LNCaP clone FGC (cell line): ENCODE data around the gene ALDOA.

Source experiments
- DNase-seq: peaks from one replicate; pipeline ENCODE4 v3.0.0-alpha.2; 2011; ENCODE audit warnings: low read depth
- H3K4me3 ChIP-seq: 2 replicates; pipeline ENCODE4 v1.5.1; 2011; ENCODE audit warnings: mild to moderate bottlenecking, low read depth, low read length, control low read depth
- TF ChIP-seq, protein P1 (sequence below): IDR thresholded peaks from 2 replicates; pipeline ENCODE4 v1.5.1; 2012; ENCODE audit warnings: mild to moderate bottlenecking; ENCODE audit not compliant: control insufficient read depth, insufficient read depth; ENCODE audit errors: extremely low read depth

Gene ALDOA

DNA sequence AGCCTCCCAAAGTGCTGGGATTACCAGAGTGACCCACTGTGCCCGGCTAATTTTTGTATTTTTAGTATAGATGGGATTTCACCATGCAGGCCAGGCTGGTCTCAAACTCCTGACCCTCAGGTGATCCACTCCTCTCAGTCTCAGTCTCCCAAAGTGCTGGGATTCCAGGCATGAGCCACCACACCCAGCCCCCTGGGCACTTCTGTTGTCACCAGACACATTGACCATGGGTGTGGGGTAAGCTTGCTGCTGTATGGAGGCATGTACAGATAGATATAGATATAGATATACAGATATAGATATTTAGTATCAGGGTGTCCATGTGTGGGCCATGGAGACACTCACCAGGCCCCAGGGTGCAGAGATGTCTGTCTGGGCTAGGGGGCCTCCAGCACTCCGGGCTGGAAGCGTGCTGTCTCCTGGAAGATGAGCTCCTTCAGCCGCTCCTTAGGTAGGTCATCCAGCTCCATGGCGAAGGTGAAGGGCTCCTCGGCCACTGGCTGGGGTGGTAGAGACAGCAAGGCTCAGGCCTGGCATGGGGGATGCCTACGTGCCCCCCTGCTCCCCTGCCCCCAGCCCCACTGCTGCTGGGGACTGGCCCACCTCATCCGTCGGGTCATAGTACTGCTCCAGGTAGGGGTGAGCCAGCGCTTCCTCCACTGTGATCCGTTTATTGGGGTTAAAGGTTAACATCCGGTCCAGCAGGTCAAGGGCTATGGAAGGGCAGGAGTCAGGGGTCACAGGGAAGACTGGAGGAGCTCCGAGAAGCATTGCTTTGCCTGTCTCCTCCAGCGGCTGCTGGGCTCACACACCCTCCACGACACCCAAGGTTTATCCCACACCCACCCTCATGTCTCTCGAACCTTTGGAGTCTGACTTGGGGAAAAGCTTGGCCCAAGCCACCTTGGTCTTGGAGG lies 51.0 kb downstream of the ALDOA start:
- TF ChIP-seq, protein P1, sequence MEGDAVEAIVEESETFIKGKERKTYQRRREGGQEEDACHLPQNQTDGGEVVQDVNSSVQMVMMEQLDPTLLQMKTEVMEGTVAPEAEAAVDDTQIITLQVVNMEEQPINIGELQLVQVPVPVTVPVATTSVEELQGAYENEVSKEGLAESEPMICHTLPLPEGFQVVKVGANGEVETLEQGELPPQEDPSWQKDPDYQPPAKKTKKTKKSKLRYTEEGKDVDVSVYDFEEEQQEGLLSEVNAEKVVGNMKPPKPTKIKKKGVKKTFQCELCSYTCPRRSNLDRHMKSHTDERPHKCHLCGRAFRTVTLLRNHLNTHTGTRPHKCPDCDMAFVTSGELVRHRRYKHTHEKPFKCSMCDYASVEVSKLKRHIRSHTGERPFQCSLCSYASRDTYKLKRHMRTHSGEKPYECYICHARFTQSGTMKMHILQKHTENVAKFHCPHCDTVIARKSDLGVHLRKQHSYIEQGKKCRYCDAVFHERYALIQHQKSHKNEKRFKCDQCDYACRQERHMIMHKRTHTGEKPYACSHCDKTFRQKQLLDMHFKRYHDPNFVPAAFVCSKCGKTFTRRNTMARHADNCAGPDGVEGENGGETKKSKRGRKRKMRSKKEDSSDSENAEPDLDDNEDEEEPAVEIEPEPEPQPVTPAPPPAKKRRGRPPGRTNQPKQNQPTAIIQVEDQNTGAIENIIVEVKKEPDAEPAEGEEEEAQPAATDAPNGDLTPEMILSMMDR = no peak
- no peak for DNase-seq
- H3K4me3 ChIP-seq = no peak overlapping the region

DNA sequence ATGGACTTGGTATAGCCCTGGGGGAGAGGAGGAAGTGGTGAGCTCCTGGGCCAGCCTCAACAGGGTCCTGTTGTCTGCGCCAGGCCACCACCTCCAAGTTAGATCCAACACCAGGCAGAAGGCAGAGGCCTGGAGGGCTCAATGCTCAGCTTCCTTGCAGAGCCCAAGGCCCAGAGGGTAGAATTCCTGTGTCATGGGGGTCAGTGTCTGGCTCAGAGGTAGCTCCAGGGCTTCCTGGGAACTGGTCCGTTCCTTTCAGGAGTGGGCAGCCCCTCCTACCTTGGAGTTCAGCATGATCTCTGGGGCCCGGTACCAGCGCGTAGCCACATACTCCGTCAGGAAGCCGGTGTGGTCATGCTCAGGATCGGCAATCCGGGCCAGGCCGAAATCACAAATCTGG lies 52.2 kb downstream of the ALDOA start:
- DNase-seq = no peak
- no peak overlapping the region for H3K4me3 ChIP-seq
- TF ChIP-seq, protein P1 = no peak

DNA sequence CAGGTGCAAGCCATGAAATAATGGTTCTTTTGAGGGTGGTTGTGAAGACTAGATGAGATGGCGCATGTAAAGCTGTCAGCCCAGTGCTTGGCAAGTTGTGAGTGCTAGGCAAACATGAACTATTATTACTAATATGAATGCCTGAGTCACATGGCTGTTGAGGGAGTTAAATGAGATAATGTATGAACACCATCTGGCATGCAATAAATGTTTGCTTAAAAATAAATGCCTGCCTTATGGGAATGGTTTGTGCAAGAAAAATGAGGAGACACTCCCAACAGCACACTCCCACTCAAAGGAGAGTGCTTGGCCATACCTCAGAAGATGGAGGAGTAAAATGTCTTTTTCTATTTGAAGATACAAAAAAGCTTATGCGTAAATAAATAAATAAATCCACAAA lies 53.9 kb downstream of the ALDOA start:
- TF ChIP-seq, protein P1 = no peak
- no peak overlapping the region for H3K4me3 ChIP-seq
- DNase-seq = no peak
